Measurements from ENCODE around the gene NAP1L5. TPM values are rescaled to one million over a fixed set of nuclear protein-coding genes. Genes with fewer than 3 reads are reported as not detected.
A peak's percentile ranks its signal among the peaks of the same experiment; 100 is the strongest.

Gene NAP1L5
- total RNA-seq (2016; rRNA removed; fragmentation: Illumina TruSeq; extraction: Trizol) (1.6 and 2.2 TPM in 2 replicates), polyA plus RNA-seq (2011; rRNA removed) (0.84 and 1.3 TPM in 2 replicates), polyA minus RNA-seq (2011; rRNA and poly(A)+ RNA removed; ENCODE audit: low replicate concordance) (0.16 TPM in 1 of 2 replicates, not detected in the other), Bru-seq, nascent RNA (percentile 44 among the genes with signal in this experiment), BruChase-seq, experiment 1, labeled RNA remaining after a 6-hour chase (percentile 69 among the genes with signal in this experiment), BruChase-seq, experiment 2, labeled RNA remaining after a 2-hour chase (percentile 64 among the genes with signal in this experiment)
- 0.10 and 0.26 TPM in 2 replicates for total RNA-seq (2016; cell fraction: cytosol; rRNA removed; fragmentation: Illumina TruSeq; extraction: Trizol; ENCODE audit: low read depth)
- 1.6 and 2.0 TPM in 2 replicates for total RNA-seq (2016; cell fraction: insoluble cytoplasmic fraction; rRNA removed; fragmentation: Illumina TruSeq; extraction: Trizol)
- total RNA-seq (2016; cell fraction: membrane; rRNA removed; fragmentation: Illumina TruSeq; extraction: Trizol) = 0.93 and 0.96 TPM in 2 replicates
- total RNA-seq (2016; cell fraction: nucleus; rRNA removed; fragmentation: Illumina TruSeq; extraction: Trizol) = 0.56 and 0.59 TPM in 2 replicates
- polyA plus RNA-seq (2011; cell fraction: cytosol; rRNA removed) = 0.63 and 1.1 TPM in 2 replicates
- polyA plus RNA-seq (2011; cell fraction: nucleus; rRNA removed) = 0.40 TPM in 1 of 2 replicates, not detected in the other
- 2.0 TPM in 2 replicates for polyA plus RNA-seq (2012)
- polyA plus RNA-seq (2016; cell fraction: cytosol; fragmentation: Illumina TruSeq; extraction: Trizol; ENCODE audit: low read depth) = 0.28 and 0.31 TPM in 2 replicates
- polyA plus RNA-seq (2016; cell fraction: insoluble cytoplasmic fraction; fragmentation: Illumina TruSeq; extraction: Trizol; ENCODE audit: low read depth) = 3.4 and 4.3 TPM in 2 replicates
- 0.58 and 0.73 TPM in 2 replicates for polyA plus RNA-seq (2016; cell fraction: membrane; fragmentation: Illumina TruSeq; extraction: Trizol; ENCODE audit: low read depth)
- 1.4 and 1.7 TPM in 2 replicates for polyA plus RNA-seq (2016; cell fraction: nucleus; fragmentation: Illumina TruSeq; extraction: Trizol; ENCODE audit: insufficient read depth, low read depth)
- polyA minus RNA-seq (2011; cell fraction: cytosol; rRNA and poly(A)+ RNA removed) = 0.44 and 0.49 TPM in 2 replicates
- 0.52 and 0.87 TPM in 2 replicates for polyA minus RNA-seq (2011; cell fraction: nucleus; rRNA and poly(A)+ RNA removed)
- long read RNA-seq, experiment 1, partial matches to known transcripts = 0 of 1 reads
- long read RNA-seq, experiment 1, other reads (novel, unspliced or antisense) = 0 of 1 reads
- long read RNA-seq, experiment 2, partial matches to known transcripts = 0 of 4 reads
- long read RNA-seq, experiment 2, other reads (novel, unspliced or antisense) = 0 of 4 reads

GRCh38 chr4:88697588-88698329, at the start of gene NAP1L5:
Gene NAP1L5 (minus strand): TSS chr4:88697829. CDS start chr4:88697754, 75 bp downstream.
- Histone ChIP-seq H3K36me3 (replicated peaks in 1 of 2; ENCODE audit: control insufficient read depth in 1 of 2, insufficient read depth in 2 of 2, low read length in 2 of 2) (no peaks in the 10 kb centered on the region), H2AFZ (ENCODE audit: low read length) (no peak within 1 kb of the TSS), H4K20me1 (ENCODE audit: insufficient read depth, low read length) (no peaks in the 10 kb centered on the region), H3K4me3 (replicated peaks in 1 of 3; ENCODE audit: insufficient read depth in 1 of 3, low read depth in 2 of 3, low read length in 3 of 3) (peak within 1 kb of the TSS; percentile 46 to 73 (median 61)), H3K4me2 (ENCODE audit: low read depth, low read length) (peak within 1 kb of the TSS; percentile 70), H3K9me3 (ENCODE audit: low read length) (no peaks in the 10 kb centered on the region), H3K27me3 (ENCODE audit: control insufficient read depth in 1 of 2, insufficient read depth in 2 of 2, low read length in 2 of 2) (no peaks in the 10 kb centered on the region), H3K4me1 (ENCODE audit: insufficient read depth, low read length) (0 out of 2 replicates have a peak, but pooled peaks cover 5% of the 10 kb centered on the region), H3K27ac (ENCODE audit: extremely low read length, insufficient read depth, low read length) (no peak within 1 kb of the TSS), H3K9ac (ENCODE audit: insufficient read depth, low read depth, low read length) (peak within 1 kb of the TSS; percentile 32; the same call in 1 of the 2 replicates), H3K79me2 (ENCODE audit: insufficient read depth, low read length) (no peaks in the 10 kb centered on the region)
- intact Hi-C loops (cut with micrococcal nuclease; ENCODE audit: unreplicated experiment) (no loop called here), in situ Hi-C loops (cut with HindIII; ENCODE audit: extremely low pct_ligation_motif_present, low pct_unique_long_range_greater_than_20kb) (no loop called here)
- CTCF ChIA-PET (ENCODE audit: low intra/inter-chr PET ratio, low total read pairs) = no interaction called here
- POLR2A ChIA-PET = interaction anchor here (1.0 to 1.4 kb wide), 2 partner anchors 112 to 126 kb away, joined by 3 read pairs; no protein-coding TSS in a partner anchor
- 86% methylated on average over 26 of the region's 40 CpGs for WGBS (ENCODE audit: low lambda C conversion rate)
- BruUV-seq (replicated peaks) = no TSS peak
- DNase-seq (ENCODE audit: low spot score) (no peak), ATAC-seq (peak; percentile 92), FAIRE-seq (no peak)
- TF ChIP-seq TMF1 (CRISPR knock-in tag; IDR thresholded peaks at IDR 0.05; ENCODE audit: low read depth) (no peak), ZNF724P (CRISPR knock-in tag; IDR thresholded peaks at IDR 0.05; ENCODE audit: borderline replicate concordance) (no peak), ZNF205 (CRISPR knock-in tag; IDR thresholded peaks at IDR 0.05) (0 out of 2 replicates have a peak, but pooled peaks have one; percentile 50), ZNF720 (CRISPR knock-in tag; IDR thresholded peaks at IDR 0.05) (no peak), ZBTB46 (CRISPR knock-in tag; IDR thresholded peaks at IDR 0.05; ENCODE audit: borderline replicate concordance) (no peak), ZNF768 (CRISPR knock-in tag; IDR thresholded peaks at IDR 0.05) (peak; percentile 59; the same call in 1 of the 2 replicates), PHF8 (CRISPR knock-in tag; IDR thresholded peaks at IDR 0.05) (peak; percentile 66)
- TF ChIP-seq, protein P1, sequence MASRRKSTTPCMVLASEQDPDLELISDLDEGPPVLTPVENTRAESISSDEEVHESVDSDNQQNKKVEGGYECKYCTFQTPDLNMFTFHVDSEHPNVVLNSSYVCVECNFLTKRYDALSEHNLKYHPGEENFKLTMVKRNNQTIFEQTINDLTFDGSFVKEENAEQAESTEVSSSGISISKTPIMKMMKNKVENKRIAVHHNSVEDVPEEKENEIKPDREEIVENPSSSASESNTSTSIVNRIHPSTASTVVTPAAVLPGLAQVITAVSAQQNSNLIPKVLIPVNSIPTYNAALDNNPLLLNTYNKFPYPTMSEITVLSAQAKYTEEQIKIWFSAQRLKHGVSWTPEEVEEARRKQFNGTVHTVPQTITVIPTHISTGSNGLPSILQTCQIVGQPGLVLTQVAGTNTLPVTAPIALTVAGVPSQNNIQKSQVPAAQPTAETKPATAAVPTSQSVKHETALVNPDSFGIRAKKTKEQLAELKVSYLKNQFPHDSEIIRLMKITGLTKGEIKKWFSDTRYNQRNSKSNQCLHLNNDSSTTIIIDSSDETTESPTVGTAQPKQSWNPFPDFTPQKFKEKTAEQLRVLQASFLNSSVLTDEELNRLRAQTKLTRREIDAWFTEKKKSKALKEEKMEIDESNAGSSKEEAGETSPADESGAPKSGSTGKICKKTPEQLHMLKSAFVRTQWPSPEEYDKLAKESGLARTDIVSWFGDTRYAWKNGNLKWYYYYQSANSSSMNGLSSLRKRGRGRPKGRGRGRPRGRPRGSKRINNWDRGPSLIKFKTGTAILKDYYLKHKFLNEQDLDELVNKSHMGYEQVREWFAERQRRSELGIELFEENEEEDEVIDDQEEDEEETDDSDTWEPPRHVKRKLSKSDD (CRISPR knock-in tag; IDR thresholded peaks at IDR 0.05; ENCODE audit: low read depth) = peak; percentile 78; the same call in 1 of the 2 replicates
- TF ChIP-seq, protein P2, sequence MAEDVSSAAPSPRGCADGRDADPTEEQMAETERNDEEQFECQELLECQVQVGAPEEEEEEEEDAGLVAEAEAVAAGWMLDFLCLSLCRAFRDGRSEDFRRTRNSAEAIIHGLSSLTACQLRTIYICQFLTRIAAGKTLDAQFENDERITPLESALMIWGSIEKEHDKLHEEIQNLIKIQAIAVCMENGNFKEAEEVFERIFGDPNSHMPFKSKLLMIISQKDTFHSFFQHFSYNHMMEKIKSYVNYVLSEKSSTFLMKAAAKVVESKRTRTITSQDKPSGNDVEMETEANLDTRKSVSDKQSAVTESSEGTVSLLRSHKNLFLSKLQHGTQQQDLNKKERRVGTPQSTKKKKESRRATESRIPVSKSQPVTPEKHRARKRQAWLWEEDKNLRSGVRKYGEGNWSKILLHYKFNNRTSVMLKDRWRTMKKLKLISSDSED (CRISPR knock-in tag; IDR thresholded peaks at IDR 0.05) = no peak
- TF ChIP-seq, protein P3, sequence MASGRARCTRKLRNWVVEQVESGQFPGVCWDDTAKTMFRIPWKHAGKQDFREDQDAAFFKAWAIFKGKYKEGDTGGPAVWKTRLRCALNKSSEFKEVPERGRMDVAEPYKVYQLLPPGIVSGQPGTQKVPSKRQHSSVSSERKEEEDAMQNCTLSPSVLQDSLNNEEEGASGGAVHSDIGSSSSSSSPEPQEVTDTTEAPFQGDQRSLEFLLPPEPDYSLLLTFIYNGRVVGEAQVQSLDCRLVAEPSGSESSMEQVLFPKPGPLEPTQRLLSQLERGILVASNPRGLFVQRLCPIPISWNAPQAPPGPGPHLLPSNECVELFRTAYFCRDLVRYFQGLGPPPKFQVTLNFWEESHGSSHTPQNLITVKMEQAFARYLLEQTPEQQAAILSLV (CRISPR knock-in tag; IDR thresholded peaks at IDR 0.05; ENCODE audit: borderline replicate concordance) = no peak

All from HepG2 (cell line).